Daoy (cell line): ENCODE data around the gene S100A5. TPM values are rescaled to one million over a fixed set of nuclear protein-coding genes. Genes with fewer than 3 reads are reported as not detected.
"Not testable (repeated sequence)": the region's sequence is repeated elsewhere in the genome, so short reads cannot be mapped to it uniquely, and the experiment has no call there.

Experiments used
- DNase-seq: peaks from one replicate; pipeline ENCODE4 v3.0.0-alpha.2; 2015; ENCODE audit warnings: low read depth
- total RNA-seq: library from RNA; depleted of rRNA; stranded (reverse); fragments of >200 nt; shearing (Covaris generic); gene quantifications from 2 replicates; pipeline ENCODE4 v1.2.3, GENCODE V29; 2014

Gene S100A5
- total RNA-seq, 1 experiment from 2014 or later: 0.34 TPM

DNA sequence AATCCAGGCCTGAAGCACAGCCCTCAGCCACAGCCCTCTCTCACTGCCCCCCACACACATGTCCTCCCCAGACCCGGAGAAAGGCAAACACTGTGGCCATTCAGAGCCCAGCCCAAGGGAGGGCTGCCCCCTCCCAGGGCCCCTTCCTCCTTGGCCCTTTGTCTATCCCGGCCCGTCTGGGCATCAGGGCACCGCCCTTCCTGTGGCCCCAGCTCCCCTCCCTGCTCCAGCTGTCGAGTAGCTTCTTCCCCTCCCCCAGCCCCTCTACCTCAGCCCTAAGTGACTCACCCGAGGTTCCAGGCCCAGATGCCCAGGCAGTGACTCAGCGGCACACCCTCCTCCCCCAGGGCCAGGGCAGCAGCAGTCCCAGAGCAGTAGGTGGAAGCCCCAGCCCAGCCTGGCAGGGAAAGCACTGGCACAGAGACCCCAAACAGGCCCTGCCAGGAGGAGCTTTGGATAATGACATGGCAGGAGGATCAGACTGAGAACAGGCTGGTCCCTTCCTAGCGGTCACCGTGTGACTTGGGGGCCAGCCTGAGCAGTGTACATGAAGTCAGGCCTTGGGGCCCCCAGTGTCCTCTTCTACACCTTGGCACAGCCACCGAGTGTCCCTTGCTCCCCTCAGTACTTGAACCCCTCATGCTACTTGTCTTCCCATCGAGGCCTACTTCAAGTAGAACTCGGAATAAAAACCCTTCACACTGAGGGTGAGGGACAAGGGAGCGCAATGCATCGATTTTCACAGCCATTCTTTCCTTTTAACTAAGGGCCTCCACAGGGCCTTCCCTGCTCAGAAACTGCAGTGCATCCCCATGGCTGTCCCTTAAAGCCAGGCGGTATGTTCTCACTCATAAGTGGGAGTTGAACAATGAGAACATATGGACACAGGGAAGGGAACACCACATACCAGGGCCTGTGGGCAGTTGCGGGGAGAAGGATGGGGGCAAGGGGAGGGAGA is 26.0 kb upstream of the S100A5 start:
- DNase-seq: peak; percentile 100

DNA sequence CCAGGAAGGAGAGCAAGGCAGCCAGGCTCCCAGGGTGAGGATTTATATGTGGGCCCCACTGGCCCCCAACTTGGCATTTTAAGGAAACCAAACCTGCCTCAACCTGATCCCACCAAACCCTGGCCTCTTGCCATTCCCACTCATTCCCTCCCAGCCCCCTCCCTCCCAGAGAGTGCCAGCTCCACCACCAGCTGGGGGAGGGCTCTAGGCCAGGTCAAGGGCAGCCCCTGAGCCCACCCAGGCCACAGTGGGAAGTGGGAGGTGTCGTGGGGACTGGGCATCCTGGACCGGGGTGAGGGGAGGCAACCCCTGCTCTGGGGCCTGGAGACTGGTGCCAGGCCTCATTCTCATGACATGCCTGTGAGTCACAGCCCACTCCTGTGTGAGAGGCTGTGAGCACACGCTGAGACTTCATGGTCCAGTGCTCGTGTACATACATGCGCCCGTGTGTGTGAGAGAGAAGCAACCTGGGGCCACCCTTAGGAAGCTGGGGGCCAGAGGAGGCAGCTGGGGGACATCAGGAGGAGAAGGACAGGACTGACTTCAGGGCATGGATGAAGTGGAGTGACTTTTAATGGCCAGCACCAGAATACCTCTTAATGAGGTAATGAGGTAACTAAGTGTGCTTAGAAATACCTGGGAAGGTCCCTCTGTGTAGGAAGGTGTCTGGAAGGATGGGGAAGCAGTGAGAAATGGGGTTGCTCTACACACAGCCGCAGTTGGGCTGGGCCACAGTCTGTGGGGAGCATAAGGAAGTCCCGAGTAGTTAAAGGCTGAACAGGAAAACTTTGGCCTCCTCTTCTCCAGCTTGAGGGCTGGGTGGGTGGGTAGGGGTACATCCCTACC is 25.0 kb upstream of the S100A5 start, which contains the start of gene S100A2:
S100A2 (minus strand) TSS at position 316 of the 846 bp plus-strand sequence. CDS start 1,967 bp downstream, outside the sequence.
- peak; percentile 99 for DNase-seq

DNA sequence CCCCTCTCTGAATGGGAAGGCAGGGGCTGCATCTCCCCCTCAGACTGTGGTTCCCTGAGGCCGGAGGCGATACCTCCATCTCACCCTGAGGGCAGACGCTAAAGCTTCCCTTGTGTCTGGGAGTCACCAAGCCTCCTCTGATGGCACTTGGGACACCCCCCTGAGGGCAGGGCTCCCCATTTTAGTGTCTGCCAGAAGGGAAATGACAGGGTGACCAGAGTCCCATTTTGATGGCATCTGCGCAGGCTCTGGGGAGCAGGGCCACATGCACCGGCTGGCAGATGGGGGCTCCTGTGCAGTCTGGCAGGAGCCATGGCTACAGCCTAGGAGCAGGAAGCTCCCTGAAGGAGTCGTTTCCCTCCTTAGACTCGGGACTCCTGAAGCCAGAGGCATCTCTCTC is 23.3 kb upstream of the S100A5 start:
- DNase-seq: no peak

DNA sequence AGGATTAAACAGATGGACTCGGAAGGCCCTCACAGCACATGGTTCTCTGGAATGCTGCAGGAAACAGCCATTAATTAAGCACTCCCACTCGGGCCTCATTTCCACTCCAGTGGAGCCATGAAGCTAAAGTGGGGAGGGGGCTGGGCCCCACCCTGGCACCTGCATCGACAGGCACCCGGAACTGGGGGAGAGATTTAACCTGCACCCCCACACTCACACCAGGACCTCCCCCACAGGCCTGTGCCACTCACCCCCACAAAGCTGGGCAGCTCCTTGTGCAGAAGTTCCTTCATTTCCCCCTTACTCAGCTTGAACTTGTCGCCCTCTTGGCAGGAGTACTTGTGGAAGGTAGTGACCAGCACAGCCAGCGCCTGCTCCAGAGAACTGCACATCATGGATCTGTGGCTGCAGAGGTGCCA is 22.8 kb upstream of the S100A5 start:
- no peak for DNase-seq

DNA sequence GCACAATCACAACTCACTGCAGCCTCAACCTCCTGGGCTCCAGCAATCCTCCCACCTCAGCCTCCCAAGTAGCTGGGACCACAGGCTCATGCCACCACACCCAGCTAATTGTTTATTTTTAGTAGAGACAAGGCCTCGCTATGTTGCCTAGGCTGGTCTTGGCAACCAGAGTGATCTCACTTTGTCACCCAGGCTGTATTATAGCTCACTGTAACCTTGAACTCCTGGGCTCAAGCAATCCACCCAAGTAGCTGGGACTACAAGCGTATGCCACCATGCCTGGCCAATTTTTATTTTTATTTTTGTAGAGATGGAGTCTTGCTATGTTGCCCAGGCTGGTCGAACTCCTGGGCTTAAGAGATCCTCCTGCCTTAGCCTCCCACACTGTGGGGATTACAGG is 21.3 kb upstream of the S100A5 start:
- DNase-seq: not testable (repeated sequence)

DNA sequence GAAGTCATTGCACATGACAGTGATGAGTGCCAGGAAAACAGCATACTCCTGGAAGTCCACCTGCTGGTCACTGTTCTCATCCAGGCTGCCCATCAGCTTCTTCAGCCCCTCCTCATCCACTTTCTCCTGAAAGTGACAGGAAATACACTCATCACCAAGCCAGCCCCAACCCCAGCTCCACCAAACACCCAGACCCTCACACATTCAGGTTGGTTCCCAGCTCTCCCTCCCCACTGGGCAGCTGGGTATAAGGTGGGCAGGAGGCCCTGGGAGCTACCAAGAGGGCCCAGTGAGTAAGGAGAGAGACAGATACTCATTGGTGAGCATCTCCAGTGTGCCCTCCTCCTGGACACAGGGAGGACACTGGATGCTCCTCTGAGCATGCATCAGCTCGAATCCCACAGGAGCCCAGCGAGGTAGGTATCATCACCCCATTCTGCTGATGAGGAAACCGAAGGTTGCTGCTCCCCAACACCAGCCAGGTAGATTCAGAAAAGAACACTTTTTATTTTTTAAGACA is 20.8 kb upstream of the S100A5 start:
- DNase-seq: no peak

DNA sequence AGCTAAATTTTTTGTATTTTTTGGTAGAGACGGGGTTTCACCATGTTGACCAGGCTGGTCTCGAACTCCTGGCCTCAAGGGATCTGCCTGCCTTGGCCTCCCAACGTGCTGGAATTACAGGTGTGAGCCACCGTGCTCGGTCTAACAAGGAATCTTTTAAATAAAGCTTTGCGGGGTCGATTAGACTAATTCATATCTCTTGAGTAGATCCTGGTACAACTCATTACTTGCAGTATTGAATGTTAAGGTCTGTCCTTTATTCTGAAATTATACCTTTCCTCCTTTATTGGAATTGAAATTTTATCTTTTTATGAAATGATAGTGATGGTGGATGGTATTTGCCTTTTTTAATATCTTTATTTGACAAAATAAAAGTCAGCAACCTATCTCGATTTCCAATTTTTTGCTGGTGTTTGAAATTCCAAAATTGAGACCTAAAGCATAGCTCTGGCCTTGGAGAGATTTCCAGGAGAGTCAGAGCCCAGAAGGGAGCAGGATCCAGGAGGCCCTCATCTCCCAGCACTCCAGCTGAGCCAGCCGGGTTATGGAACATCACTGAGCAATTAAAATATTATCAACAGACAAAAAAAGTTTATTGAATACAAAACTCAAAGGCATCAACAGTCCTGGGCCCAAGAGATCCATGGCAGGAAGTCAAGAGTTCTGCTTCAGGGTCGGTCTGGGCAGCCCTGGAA is 20.2 kb upstream of the S100A5 start:
- DNase-seq: no peak

DNA sequence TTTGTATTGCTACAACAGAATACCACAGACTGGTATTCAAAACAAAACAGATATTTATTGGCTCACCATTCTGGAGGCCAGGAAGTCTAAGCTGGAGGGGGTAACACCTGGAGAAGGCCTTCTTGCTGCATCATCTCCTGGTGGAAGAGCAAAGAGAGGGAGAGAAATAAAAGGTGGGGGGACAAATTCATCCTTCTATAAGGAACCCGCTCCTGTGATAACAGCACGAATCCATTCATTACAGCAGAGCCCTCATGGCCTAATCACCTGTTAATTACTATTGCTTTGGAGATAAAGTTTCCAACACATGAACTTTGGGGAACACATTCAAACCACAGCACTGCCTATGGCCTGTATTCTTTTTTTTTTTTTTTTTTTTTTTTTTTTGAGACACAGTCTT is 19.5 kb upstream of the S100A5 start:
- DNase-seq: no peak

DNA sequence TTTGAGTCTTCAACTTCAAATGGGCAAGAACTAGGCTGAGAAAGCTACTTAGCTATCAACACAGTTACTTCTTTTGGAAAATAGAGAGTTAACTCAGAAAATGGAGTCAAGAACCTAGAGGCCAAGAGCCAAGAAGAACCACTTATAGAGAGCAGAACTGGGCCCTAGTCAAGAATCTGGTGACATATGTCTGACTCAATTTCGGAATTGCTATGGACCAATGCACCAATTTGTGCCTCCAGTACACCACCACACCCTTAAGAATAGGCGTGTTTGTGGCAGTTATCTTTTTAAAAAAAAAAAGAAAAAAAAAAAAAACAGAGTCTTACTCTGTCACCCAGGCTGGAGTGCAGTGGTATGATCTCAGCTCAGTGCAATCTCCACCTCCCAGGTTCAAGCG is 17.1 kb upstream of the S100A5 start:
- DNase-seq: no peak

DNA sequence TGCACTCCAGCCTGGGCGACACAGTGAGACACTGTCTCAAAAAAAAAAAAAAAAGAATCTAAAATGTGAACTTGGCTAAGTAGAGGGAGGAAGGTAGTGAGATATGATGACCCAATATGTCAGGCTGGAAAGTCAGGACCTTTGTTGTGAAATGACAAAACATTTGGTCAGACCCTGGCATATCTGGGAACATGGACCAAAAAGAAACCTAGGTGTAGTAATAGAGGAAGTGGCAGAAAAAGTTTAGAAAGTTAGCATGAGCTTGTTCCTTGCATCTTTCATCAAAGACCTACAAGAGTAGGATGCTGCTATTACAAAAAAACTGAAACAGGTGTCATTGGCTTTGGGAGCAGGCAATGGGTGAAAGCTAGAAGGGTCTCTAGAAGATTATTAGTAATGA is 15.6 kb upstream of the S100A5 start:
- no peak for DNase-seq

DNA sequence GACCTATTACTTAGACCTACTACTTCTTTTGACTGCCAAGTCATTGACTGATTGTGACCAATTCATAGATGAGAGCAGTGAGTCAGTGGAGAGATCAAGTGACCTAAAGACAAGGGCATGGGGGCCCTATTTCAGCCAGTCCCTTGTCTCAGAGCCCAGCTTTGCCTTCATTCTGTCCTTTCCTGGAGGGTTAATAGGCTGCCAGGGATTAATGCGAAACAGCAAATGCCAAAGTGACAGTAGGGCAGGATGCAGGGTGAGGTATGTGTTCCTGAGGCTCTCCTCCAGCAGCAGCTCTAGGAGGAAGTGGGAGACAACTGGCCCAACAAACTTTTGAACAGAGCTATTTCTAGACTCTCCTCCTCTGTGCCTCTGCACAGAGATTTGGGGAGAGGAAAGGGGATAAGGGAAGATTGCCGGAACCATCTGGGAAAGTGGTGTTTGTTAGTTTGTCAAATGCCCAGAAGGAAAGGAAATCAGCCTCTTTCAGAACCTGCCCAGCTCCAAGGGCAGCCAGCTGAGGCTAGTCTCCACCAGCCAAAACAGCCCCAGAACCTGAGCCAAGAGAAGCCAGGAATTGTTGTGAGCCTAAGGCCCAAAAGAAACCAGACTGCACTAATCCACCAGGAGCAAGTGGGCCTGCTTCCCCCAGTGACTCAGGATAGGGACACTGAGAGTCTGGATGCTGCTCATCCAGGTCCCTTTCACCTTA is 13.3 kb upstream of the S100A5 start:
- DNase-seq: no peak

DNA sequence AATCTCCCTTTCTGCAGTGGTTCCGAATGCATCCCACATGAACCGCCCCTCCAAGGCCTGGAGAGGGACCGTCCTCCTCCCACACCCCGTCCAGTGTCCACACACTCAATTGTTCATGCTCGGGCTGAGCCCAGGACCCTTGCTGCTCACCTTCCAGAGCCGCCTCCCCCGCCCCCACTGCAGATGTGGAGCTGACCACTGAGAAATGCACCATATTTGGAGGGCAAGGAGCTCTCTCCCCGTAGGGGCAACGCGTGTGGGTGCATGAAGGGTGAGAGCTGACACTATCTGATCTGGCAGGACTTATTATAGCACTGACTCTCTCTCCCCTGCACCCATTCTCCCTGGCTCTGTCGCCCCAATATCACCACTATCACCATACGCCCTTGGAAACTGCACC is 12.4 kb upstream of the S100A5 start:
- no peak for DNase-seq

DNA sequence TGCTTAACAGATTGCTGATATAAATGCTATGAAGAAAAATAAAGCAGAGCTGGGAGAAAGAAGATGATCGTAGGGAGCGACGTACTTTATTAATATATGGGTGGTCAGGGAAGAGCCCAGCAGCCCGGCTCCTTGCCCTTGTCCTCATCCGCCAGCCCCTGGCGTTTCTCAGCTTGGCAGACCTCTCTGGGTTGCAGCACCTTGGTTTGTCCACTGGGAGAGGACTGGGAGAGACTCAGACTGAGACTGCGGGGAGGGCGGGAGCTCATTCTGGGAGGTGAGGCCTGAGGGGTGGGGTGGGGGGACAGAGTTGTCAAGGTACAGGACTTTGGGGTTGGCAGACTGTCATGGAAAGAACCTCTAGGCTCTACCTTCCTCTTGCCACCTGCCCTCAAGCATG is 11.6 kb upstream of the S100A5 start:
- DNase-seq: no peak

DNA sequence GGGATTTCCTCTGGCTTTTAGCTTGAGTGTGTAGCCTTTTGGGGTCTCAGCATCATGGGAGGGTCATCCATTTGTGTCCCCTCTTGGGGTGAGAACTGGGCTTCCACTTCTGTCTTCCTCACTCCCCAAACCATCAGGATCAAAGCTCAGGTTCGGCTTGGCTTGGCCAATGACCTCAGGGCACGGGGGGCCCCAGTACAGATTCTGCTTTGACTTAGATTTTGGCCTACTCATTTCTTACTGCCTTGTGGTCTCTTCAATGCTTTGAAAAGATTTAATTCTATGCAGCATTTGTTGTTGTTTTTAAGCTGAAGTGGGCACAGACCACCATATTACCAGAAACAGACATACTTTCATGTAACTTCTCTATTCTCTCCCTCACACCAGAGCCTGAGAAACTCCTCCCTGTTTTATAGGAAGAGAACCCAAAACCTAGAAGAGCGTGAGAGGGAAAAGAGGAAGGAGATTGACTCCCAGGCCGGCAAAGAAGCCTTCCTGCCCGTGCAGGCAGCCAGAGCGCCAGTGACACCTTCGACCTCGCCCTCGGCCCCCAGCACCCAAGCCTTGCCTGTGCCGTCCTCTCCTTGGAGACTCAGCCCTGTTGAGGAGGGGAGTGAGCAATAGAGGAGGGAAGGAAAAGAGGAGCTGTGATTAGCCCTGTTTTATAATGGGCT is 10.2 kb upstream of the S100A5 start:
- no peak for DNase-seq

DNA sequence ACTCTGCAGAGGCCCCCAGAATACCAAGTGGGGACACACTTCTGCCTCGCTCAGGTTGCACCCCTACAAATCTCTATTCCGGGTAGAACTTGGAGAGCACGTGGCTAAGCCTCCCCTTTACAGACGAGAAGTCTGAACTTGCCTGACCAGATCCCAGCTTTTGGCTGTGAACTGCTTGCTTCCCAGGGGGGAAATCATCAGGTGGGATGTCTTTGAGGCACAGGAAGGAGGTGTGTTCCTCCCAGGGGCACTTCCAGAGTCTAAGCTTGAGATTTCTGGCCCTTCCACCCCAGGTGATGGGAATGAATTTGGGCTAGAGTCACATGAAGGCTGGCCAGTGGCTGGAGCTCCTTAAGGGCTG is 9.6 kb upstream of the S100A5 start:
- no peak for DNase-seq

DNA sequence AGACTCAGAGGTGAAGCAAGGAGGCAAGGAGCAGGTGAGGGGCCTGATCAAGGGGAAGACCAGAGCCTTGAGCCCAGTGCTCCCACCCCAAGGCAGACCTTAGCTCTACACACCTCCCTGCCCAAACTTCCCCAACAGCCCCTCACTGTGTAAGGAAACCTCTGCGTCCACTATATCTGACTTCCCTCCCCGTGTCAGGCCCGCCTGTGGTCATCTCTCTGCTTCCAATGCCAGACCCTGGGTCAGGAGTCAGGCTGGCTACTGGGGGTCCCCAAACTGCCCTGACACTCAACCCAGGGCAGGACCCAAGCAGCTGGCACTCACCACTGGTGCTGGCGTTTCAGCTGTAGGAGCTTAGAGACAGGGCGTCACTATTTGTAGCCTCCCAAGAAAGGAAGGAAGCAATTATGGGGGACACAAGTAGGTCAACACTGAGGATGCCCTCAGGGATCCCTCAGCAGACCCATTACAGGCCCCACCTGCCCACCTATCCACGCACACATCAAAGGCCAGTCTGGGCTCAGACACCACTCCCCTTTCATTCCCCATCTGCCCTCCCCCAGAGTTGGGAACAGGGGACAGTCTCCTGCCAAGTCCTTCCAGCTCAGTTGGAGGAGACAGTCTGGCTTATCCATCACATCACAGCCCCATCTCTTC is 9.1 kb upstream of the S100A5 start:
- no peak for DNase-seq

DNA sequence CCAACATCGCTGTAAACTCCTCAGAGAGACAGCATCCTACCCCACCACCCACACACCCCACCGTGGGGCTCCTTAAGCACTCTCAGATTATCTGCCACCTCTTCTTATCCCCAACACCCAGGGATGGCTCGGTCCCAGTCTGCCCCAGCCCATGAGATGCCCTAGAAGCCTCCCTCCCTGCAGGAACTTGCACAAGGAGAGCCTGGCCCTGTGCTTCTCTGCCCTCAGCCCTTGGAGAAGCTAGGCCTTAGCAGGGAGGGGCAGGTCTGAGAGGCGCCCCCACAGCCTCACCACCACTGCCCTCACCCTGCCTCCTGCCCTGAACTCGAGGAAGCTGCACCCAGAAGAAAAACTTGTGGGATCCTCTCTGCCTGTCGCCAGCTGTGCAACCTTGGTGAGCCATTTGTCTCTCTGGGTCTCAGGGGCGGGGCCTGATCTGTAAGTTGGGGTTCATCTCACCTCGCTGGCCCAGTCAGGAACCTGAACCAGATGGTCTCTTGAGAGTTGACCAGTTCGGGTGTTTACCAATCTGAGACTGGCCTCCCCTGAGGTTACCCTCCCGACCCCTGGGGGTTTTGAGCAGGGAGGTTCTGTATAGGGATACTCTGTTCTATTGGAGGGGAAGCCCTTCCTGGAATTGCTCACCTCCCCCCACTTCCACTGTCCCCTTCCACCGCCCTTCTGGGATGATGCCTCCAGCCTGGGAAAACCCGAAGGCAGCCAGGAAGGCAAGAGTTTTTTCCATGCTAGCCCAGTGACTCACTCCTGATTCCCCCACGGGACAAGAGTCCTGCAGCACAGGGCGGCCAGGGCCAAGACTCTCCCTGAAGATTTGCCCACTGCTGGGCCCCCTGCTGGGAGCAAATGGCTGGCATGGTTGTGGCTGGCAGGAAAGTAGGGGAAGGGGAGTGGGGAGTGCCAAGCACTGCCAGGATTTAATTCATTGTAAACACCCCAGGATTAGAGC is 8.3 kb upstream of the S100A5 start, which contains the start of gene S100A3:
S100A3 (minus strand) TSS at position 537 of the 967 bp plus-strand sequence. CDS start 773 bp downstream, outside the sequence.
- DNase-seq: peak; percentile 94
